ENCODE results near the gene HEMK1.

HEMK1 gene

GRCh38 chr3:50574444-50574831 is 5.1 kb downstream of the HEMK1 start:
- no peak for DNase-seq (ENCODE audit: low read depth in 2 of 2)

GRCh38 chr3:50575372-50575771 is 6.0 kb downstream of the HEMK1 start:
- DNase-seq (ENCODE audit: low read depth in 2 of 2) = no peak

- DNase-seq (ENCODE audit: low read depth in 2 of 2) = no peak
Observed at GRCh38 chr3:50577348-50577747, 8.0 kb downstream of the HEMK1 start.

- DNase-seq (ENCODE audit: low read depth in 2 of 2) = no peak
Observed at GRCh38 chr3:50580683-50581458, 11.5 kb downstream of the HEMK1 start.

GRCh38 chr3:50581459-50581842 is 12.1 kb downstream of the HEMK1 start:
- no peak for DNase-seq (ENCODE audit: low read depth in 2 of 2)

GRCh38 chr3:50582083-50582482 is 12.8 kb downstream of the HEMK1 start:
- no peak for DNase-seq (ENCODE audit: low read depth in 2 of 2)

- no peak for DNase-seq (ENCODE audit: low read depth in 2 of 2)
Observed at GRCh38 chr3:50583897-50584296, 14.6 kb downstream of the HEMK1 start.

- no peak for DNase-seq (ENCODE audit: low read depth in 2 of 2)
Observed at GRCh38 chr3:50584391-50584790, 15.1 kb downstream of the HEMK1 start.

GRCh38 chr3:50585919-50586762 is 16.8 kb downstream of the HEMK1 start:
- DNase-seq (ENCODE audit: low read depth in 2 of 2) = no peak

- DNase-seq (ENCODE audit: low read depth in 2 of 2) = no peak
Observed at GRCh38 chr3:50586763-50587070, 17.4 kb downstream of the HEMK1 start.

GRCh38 chr3:50587373-50587772 is 18.1 kb downstream of the HEMK1 start:
- no peak for DNase-seq (ENCODE audit: low read depth in 2 of 2)

- peak; percentile 80 to 87 for DNase-seq (ENCODE audit: low read depth in 2 of 2)
Observed at GRCh38 chr3:50587806-50588758, 18.8 kb downstream of the HEMK1 start.

- DNase-seq (ENCODE audit: low read depth in 2 of 2) = no peak
Observed at GRCh38 chr3:50588759-50589433, 19.6 kb downstream of the HEMK1 start.

GRCh38 chr3:50591196-50591741 is 21.9 kb downstream of the HEMK1 start:
- no peak for DNase-seq (ENCODE audit: low read depth in 2 of 2)

- no peak for DNase-seq (ENCODE audit: low read depth in 2 of 2)
Observed at GRCh38 chr3:50592568-50592967, 23.2 kb downstream of the HEMK1 start.

- no peak for DNase-seq (ENCODE audit: low read depth in 2 of 2)
Observed at GRCh38 chr3:50594253-50594785, 25.0 kb downstream of the HEMK1 start.

- no peak for DNase-seq (ENCODE audit: low read depth in 2 of 2)
Observed at GRCh38 chr3:50599115-50599715, 29.9 kb downstream of the HEMK1 start.

- no peak for DNase-seq (ENCODE audit: low read depth in 2 of 2)
Observed at GRCh38 chr3:50599716-50600118, 30.4 kb downstream of the HEMK1 start.

- DNase-seq (ENCODE audit: low read depth in 2 of 2) = no peak
Observed at GRCh38 chr3:50600141-50600753, 30.9 kb downstream of the HEMK1 start.
